Activated B cell treated with CpG ODN at 0.5 μM for 24 hours (primary cell): ENCODE data around the gene PF4V1. TPM values are rescaled to one million over a fixed set of nuclear protein-coding genes. Genes with fewer than 3 reads are reported as not detected.

ENCODE experiments used
- ATAC-seq: fragments of 200-7000 bp; cut with Tn5 transposase; one replicate; pipeline ENCODE4 v1.10.0; 2021; ENCODE audit warnings: low read depth, mild to moderate bottlenecking, moderate library complexity
- CTCF ChIA-PET: fragments of 350-600 bp; sonication (Branson Sonifier 250); formaldehyde crosslinking; loops from one replicate; lab custom pipeline; 2021; ENCODE audit warnings: antibody characterized with exemption; lab: Charles Lee
- POLR2A ChIA-PET: fragments of 350-600 bp; sonication (Branson Sonifier 250); formaldehyde crosslinking; loops from one replicate; lab custom pipeline; 2021; ENCODE audit warnings: antibody characterized with exemption; lab: Charles Lee
- DNase-seq: peaks from one replicate; pipeline ENCODE4 v3.0.0; 2022
- H3K27ac Mint-ChIP-seq: one replicate; pipeline ENCODE4 v1.8.0; 2020; ENCODE audit warnings: mixed read lengths
- H3K27me3 Mint-ChIP-seq: one replicate; pipeline ENCODE4 v1.8.0; 2021; ENCODE audit warnings: mixed read lengths
- H3K36me3 Mint-ChIP-seq: one replicate; pipeline ENCODE4 v1.8.0; 2021; ENCODE audit warnings: low read depth, mixed read lengths
- H3K4me1 Mint-ChIP-seq: one replicate; pipeline ENCODE4 v1.8.0; 2021; ENCODE audit warnings: mixed read lengths
- H3K4me3 Mint-ChIP-seq: one replicate; pipeline ENCODE4 v1.8.0; 2020; ENCODE audit warnings: mild to moderate bottlenecking, mixed read lengths
- H3K9me3 Mint-ChIP-seq: one replicate; pipeline ENCODE4 v1.8.0; 2020; ENCODE audit warnings: mixed read lengths
- intact Hi-C: fragments of 100-400 bp; cut with micrococcal nuclease; formaldehyde crosslinking; loops from one replicate; pipeline ENCODE4 v1.15.1; 2024
- total RNA-seq: library from RNA; stranded (reverse); gene quantifications from 2 replicates; pipeline ENCODE4 v1.2.3, GENCODE V29; 2022
- TF ChIP-seq, protein P1 (sequence below): fragments of 200-600 bp; IDR thresholded peaks from one replicate; pipeline ENCODE4 v1.8.0; 2022; ENCODE audit warnings: antibody characterized with exemption, mild to moderate bottlenecking

Gene PF4V1
- total RNA-seq, 1 donor from 2014 or later: not detected

DNA sequence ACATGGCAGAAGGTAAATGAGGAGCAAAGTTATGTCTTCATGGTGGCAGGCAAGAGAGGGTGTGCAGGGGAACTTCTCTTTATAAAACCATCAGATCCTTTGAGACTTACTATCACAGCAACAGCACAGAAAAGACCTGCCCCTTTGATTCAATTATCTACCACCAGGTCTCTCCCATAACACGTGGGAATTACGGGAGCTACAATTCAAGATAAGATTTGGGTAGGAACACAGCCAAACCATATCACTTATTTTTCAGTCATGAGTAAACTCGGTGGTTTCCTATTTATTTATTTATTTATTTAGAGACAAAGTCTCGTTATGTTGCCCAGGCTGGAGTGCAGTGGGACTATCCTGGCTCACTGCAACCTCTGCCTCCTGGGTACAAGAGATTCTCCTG, 38.2 kb downstream of the PF4V1 start:
- intact Hi-C loops: no loop called here
- no peaks in the 10 kb centered on the region for H3K27me3 Mint-ChIP-seq
- no peak overlapping the region for H3K4me3 Mint-ChIP-seq
- H3K9me3 Mint-ChIP-seq: no peaks in the 10 kb centered on the region
- DNase-seq: no peak
- no peaks in the 10 kb centered on the region for H3K4me1 Mint-ChIP-seq
- ChIA-PET CTCF (no interaction called here), POLR2A (no interaction called here)
- ATAC-seq: no peak
- no peaks in the 10 kb centered on the region for H3K36me3 Mint-ChIP-seq
- no peak overlapping the region for H3K27ac Mint-ChIP-seq
- TF ChIP-seq, protein P1, sequence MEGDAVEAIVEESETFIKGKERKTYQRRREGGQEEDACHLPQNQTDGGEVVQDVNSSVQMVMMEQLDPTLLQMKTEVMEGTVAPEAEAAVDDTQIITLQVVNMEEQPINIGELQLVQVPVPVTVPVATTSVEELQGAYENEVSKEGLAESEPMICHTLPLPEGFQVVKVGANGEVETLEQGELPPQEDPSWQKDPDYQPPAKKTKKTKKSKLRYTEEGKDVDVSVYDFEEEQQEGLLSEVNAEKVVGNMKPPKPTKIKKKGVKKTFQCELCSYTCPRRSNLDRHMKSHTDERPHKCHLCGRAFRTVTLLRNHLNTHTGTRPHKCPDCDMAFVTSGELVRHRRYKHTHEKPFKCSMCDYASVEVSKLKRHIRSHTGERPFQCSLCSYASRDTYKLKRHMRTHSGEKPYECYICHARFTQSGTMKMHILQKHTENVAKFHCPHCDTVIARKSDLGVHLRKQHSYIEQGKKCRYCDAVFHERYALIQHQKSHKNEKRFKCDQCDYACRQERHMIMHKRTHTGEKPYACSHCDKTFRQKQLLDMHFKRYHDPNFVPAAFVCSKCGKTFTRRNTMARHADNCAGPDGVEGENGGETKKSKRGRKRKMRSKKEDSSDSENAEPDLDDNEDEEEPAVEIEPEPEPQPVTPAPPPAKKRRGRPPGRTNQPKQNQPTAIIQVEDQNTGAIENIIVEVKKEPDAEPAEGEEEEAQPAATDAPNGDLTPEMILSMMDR: no peak

DNA sequence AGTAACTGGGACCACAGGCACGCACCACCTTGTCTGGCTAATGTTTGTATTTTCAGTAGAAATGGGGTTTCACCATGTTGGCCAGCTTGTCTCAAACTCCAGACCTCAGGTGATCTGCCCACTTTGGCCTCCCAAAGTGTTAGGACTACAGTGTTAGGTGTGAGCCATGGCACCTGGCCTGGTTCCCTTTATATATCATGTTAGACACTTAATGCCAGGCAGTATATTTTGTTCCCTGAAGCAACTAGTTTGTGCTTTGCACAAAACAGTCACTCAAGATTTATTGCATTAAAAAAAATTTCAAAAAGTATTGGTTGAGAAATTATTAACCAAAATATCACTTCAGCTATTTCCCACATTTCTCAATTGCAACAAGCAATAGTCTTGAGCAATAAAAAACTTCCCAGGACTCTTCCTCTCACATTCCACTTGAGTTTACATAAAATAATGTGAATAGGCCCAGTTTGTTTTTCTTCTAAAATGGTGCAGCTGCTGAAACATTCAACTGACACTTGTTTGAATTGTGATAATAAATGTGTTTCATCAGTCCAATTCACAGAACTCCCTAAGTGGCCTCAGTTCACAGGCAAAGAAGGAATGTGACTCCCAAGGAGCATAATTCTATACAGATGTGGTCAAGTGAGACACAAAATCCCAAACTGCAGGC, 38.8 kb downstream of the PF4V1 start:
- ChIA-PET POLR2A (no interaction called here), CTCF (no interaction called here)
- ATAC-seq (no peak), DNase-seq (no peak)
- TF ChIP-seq, protein P1: no peak
- intact Hi-C loops: no loop called here
- H3K36me3 Mint-ChIP-seq: no peaks in the 10 kb centered on the region
- H3K27ac Mint-ChIP-seq: no peak overlapping the region
- H3K4me3 Mint-ChIP-seq: no peak overlapping the region
- no peaks in the 10 kb centered on the region for H3K4me1 Mint-ChIP-seq
- H3K27me3 Mint-ChIP-seq: no peaks in the 10 kb centered on the region
- no peaks in the 10 kb centered on the region for H3K9me3 Mint-ChIP-seq

DNA sequence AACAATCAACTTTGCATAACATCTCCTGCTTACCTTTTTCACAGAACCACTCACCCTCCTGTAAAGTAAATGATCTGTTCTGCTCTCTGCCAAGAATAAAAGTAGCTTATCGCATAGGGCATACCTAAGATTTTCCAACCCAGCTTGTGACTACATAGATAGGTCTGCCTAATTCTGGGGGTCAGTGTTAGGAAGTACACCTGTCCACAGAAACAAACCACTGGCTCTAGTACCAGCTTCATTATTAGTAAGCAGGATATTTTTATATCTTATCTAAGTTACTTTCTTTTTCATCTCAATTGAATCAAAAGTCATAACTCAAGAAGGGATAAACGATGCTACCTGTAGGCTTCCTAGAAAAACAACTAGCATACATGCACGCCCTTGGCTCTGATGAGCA, 39.9 kb downstream of the PF4V1 start:
- no peaks in the 10 kb centered on the region for H3K36me3 Mint-ChIP-seq
- no peaks in the 10 kb centered on the region for H3K27me3 Mint-ChIP-seq
- TF ChIP-seq, protein P1: no peak
- ATAC-seq (no peak), DNase-seq (no peak)
- H3K4me1 Mint-ChIP-seq: no peaks in the 10 kb centered on the region
- no peak overlapping the region for H3K27ac Mint-ChIP-seq
- intact Hi-C loops: no loop called here
- H3K9me3 Mint-ChIP-seq: no peaks in the 10 kb centered on the region
- ChIA-PET CTCF (no interaction called here), POLR2A (no interaction called here)
- no peak overlapping the region for H3K4me3 Mint-ChIP-seq

DNA sequence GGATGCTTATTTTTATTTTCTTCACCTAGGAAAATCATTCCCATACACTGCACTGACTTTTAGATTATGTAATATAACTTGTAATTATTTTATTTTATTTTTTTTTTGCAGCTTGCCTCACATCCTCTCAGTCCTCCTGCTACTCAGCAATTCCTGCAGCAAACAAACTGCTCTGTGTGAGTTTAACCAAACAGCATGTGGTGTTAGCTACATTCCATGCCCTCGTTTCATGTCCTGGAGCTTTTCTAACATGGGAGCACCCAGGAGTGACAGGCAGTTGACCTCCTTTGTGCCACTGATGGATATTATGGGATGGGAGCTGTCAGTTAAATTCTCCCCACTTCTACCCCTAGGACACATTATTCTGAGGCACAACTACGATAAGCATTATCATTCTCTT, 40.9 kb downstream of the PF4V1 start:
- Mint-ChIP-seq H3K4me3 (no peak overlapping the region), H3K4me1 (no peaks in the 10 kb centered on the region), H3K27me3 (no peaks in the 10 kb centered on the region), H3K36me3 (no peaks in the 10 kb centered on the region), H3K9me3 (no peaks in the 10 kb centered on the region), H3K27ac (no peak overlapping the region)
- ChIA-PET POLR2A (no interaction called here), CTCF (no interaction called here)
- intact Hi-C loops: no loop called here
- no peak for DNase-seq
- ATAC-seq: no peak
- TF ChIP-seq, protein P1: no peak

DNA sequence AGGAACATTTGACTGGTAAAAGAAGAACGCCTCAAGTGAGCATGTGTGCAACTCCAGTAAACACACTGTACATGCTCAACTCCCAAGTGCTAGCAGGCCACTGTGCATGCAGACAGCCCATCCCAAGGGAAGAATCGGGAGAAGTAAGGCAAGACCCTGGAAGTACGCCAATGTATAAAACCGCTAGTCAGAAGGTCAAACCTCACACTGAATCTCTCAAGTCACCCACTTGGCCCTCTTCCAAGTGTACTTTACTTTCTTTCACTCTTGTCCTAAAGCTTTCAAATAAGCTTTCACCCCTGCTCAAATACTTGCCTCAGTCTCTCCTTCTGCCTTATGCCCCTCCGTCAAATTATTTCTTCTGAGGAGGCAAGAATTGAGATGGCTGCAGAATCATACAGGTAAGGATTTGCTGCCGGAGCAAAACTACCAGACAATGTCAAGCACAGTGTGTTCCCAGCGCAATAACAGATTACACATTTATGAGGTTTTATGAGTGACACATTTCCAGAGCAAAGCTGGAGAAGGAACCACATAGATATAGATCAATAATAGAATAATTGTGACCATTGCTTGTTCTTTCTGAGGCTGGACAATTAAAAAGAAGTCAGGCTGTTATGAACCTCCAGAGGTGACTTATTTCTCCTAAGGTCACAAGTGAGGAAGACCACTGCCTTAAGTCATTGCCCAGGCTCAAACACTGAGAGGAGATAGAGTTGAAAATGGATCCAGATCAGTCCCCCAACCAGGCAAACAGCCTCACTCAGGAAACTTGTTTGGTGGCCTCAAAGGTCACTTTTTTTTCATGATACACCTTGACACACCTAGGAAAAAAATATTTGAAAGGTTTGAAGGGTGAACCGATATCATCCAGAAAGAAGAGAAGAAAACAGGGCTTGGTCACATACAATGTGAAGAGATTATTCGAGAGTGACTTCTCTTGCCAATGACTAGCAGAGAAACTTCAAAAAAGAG, 42.4 kb downstream of the PF4V1 start:
- Mint-ChIP-seq H3K4me3 (no peak overlapping the region), H3K9me3 (no peaks in the 10 kb centered on the region), H3K27me3 (no peaks in the 10 kb centered on the region), H3K36me3 (no peaks in the 10 kb centered on the region), H3K27ac (no peak overlapping the region), H3K4me1 (no peaks in the 10 kb centered on the region)
- intact Hi-C loops: no loop called here
- TF ChIP-seq, protein P1: no peak
- ChIA-PET CTCF (no interaction called here), POLR2A (no interaction called here)
- DNase-seq (no peak), ATAC-seq (no peak)
